GM19043 (cell line): ENCODE measurements around the gene DHX32.
"Not testable (repeated sequence)": the region's sequence is repeated elsewhere in the genome, so short reads cannot be mapped to it uniquely, and the experiment has no call there.

Experiments
- ATAC-seq: cut with Tn5 transposase; IDR thresholded peaks from one replicate; pipeline ENCODE4 v1.9.1; 2021; ENCODE audit warnings: low read depth; ENCODE audit not compliant: unreplicated experiment

Gene DHX32

GRCh38 chr10:125881192-125881591 lies at the start of gene DHX32:
DHX32 (minus strand) TSS chr10:125881292; CDS start chr10:125880824, 468 bp downstream.
- no peak for ATAC-seq

- ATAC-seq = no peak
Measured at GRCh38 chr10:125929618-125930017, 48.5 kb upstream of the DHX32 start.

GRCh38 chr10:125928928-125929585 lies 48.0 kb upstream of the DHX32 start:
- ATAC-seq = no peak

GRCh38 chr10:125927265-125927664 lies 46.2 kb upstream of the DHX32 start:
- not testable (repeated sequence) for ATAC-seq

GRCh38 chr10:125926247-125926646 lies 45.2 kb upstream of the DHX32 start:
- ATAC-seq = no peak

- no peak for ATAC-seq
Measured at GRCh38 chr10:125925262-125925834, 44.3 kb upstream of the DHX32 start.

GRCh38 chr10:125921643-125922306 lies 40.7 kb upstream of the DHX32 start:
- not testable (repeated sequence) for ATAC-seq

GRCh38 chr10:125917704-125918361 lies 36.7 kb upstream of the DHX32 start:
- not testable (repeated sequence) for ATAC-seq

- no peak for ATAC-seq
Measured at GRCh38 chr10:125916977-125917376, 35.9 kb upstream of the DHX32 start.

- not testable (repeated sequence) for ATAC-seq
Measured at GRCh38 chr10:125913277-125913676, 32.2 kb upstream of the DHX32 start.

- ATAC-seq = no peak
Measured at GRCh38 chr10:125911990-125912389, 30.9 kb upstream of the DHX32 start.

- no peak for ATAC-seq
Measured at GRCh38 chr10:125911145-125911544, 30.1 kb upstream of the DHX32 start.

GRCh38 chr10:125909491-125909890 lies 28.4 kb upstream of the DHX32 start:
- not testable (repeated sequence) for ATAC-seq

GRCh38 chr10:125908813-125909212 lies 27.7 kb upstream of the DHX32 start:
- not testable (repeated sequence) for ATAC-seq

GRCh38 chr10:125907598-125907997 lies 26.5 kb upstream of the DHX32 start:
- not testable (repeated sequence) for ATAC-seq

GRCh38 chr10:125905069-125905994 lies 24.2 kb upstream of the DHX32 start:
- ATAC-seq = not testable (repeated sequence)

- not testable (repeated sequence) for ATAC-seq
Measured at GRCh38 chr10:125903135-125903640, 22.1 kb upstream of the DHX32 start.

- ATAC-seq = not testable (repeated sequence)
Measured at GRCh38 chr10:125900963-125901362, 19.9 kb upstream of the DHX32 start.

- not testable (repeated sequence) for ATAC-seq
Measured at GRCh38 chr10:125897317-125897716, 16.2 kb upstream of the DHX32 start.
